ENCODE measurements around the gene LUC7L2. TPM values are rescaled to one million over a fixed set of nuclear protein-coding genes. Genes with fewer than 3 reads are reported as not detected.
A peak's percentile ranks its signal among the peaks of the same experiment; 100 is the strongest.
"Not testable (repeated sequence)": the region's sequence is repeated elsewhere in the genome, so short reads cannot be mapped to it uniquely, and the experiment has no call there.

The LUC7L2 gene, protein sequence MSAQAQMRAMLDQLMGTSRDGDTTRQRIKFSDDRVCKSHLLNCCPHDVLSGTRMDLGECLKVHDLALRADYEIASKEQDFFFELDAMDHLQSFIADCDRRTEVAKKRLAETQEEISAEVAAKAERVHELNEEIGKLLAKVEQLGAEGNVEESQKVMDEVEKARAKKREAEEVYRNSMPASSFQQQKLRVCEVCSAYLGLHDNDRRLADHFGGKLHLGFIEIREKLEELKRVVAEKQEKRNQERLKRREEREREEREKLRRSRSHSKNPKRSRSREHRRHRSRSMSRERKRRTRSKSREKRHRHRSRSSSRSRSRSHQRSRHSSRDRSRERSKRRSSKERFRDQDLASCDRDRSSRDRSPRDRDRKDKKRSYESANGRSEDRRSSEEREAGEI
- total RNA-seq (2014; rRNA removed; shearing (Covaris generic)) = 46.9 and 64.2 TPM in 2 replicates

DNA sequence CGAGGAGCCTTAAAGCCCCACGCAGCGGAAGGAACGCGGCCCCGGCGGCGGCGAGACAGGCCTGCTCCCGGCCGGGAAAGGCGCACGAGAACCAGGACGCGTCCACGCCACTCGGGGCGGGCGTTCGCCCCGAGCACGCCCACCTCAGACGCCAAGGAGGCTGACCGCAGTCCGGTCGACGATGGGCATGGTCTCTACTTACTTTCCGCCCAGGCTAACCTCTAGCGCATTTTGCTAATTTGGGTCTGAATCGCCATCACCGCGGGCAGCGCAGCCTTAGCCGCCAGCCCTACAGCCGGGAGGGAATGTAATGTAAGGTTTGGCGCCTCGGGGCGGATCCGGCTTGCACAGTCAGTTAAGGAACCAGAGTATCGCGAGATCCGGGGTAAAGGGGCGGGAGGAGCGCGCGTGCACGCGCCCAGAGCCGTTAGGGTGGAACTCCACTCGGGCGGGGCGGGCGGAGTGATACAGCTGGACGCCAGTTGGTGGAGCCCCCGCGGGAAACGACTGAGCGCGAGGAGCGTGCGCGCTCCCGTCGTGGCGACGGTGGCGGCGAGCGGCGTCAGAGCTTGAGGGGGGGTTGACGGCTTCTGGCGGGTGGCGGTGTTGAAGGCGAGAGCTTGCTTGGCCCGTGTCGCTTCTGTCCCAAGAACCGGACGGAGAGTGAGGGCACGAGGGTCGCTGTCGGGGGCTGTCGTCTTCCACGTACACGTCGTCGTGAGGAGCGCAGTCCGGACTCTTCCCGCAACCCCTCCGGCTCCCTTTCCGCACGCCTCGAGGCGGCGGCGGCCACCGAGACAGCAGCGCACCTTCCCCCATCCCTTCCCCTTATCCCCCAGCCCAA, at the start of gene LUC7L2:
Gene LUC7L2 (plus strand): TSS at position 529 of the 844 bp plus-strand sequence. CDS start 368 bp downstream, outside the sequence.
- DNase-seq (ENCODE audit: low read depth) = peak; percentile 99

GRCh38 chr7:139317939-139318505, 41.7 kb upstream of the LUC7L2 start:
- DNase-seq (ENCODE audit: low read depth) = no peak

- peak; percentile 31 for DNase-seq (ENCODE audit: low read depth)
Measured at GRCh38 chr7:139321071-139321745, 38.5 kb upstream of the LUC7L2 start.

- DNase-seq (ENCODE audit: low read depth) = not testable (repeated sequence)
Measured at GRCh38 chr7:139324709-139325108, 35.0 kb upstream of the LUC7L2 start.

DNA sequence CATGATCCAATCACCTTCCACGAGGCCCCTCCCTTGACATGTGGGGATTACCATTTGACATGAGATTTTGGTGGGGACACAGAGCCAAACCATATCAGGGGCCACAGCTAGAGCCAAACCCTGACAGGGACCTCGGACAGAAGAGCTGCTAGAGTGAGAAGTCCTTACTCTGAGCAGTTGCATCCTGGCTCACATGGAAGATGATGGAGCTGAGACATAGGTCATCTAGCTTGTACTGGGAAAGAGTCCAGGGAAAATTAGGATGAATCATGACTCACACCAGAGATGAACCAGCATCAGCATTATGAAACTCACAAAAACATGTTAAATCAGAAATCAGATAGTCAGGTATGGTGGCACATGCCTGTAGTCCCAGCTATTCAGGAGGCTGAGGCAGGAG, 31.3 kb upstream of the LUC7L2 start:
- DNase-seq (ENCODE audit: low read depth) = peak; percentile 80

DNA sequence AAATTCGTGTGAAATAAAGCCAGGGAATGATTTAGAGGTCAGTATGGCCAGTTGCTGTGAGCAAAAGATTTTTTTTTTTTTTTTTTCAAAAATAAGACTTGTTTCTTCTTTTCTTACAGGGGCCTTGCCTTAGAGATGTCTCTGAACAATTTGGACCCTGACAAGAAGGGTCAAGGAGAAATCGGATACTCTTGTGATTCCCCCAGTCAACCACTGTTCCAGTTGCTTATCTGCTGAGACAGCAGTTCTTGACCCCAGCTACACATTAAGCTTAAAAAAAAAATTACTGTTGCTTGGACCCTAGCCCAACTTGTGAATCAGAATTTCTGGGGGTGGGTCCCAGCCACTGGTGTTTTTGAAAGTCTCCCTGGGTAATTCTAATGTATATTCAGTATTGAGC, 30.6 kb upstream of the LUC7L2 start:
- DNase-seq (ENCODE audit: low read depth) = no peak

- no peak for DNase-seq (ENCODE audit: low read depth)
Measured at GRCh38 chr7:139330333-139331030, 29.2 kb upstream of the LUC7L2 start.

- DNase-seq (ENCODE audit: low read depth) = no peak
Measured at GRCh38 chr7:139332697-139333359, 26.9 kb upstream of the LUC7L2 start.

DNA sequence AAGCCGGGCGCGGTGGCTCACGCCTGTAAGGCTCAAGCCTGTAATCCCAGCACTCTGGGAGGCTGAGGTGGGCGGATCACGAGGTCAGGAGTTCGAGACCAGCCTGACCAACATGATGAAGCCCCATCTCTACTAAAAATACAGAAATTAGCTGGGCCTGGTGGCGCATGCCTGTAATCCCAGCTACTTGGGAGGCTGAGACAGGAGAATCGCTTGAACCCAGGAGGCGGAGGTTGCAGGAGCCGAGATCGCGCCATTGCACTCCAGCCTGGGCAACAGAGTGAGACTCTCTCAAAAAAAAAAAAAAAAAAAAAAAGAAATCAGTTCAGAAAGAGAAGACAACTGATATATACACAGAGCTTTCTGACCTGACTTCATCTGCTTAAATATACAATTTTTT, 26.3 kb upstream of the LUC7L2 start:
- not testable (repeated sequence) for DNase-seq (ENCODE audit: low read depth)

DNA sequence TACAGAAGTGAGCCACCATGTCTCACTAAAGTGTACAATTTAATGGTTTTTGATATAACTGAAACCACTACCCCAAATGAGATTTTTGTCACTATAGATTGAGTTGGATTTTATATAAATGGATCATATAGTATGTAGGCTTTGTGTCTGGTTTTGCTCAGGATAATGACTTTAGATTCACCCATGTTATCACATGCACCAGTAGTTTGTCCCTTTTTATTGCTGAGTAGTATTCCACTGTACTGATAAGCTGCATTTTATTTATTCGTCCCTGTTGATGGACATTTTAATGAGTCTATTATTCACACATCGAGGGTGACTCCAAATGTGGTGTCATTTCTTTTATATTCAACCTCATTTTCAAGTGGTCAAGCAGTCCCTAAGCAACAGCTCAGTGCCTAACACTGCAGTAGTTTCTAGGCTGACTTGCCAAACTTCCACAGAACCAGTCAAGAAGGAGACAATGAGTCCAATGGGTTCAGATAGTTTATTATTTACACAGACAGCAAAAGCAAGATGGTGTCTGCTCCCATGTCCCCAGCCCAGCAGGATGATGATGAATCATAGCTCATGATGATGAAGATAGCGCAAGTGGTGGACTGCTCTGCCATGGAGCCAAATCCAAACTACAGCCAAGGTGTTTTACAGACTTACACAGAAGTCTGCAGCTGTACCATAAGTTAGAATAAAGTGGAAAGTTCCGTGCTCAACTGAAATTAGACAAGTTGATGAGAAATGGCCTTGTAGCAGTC, 25.1 kb upstream of the LUC7L2 start:
- DNase-seq (ENCODE audit: low read depth) = no peak

- DNase-seq (ENCODE audit: low read depth) = no peak
Measured at GRCh38 chr7:139339025-139339424, 20.7 kb upstream of the LUC7L2 start.

GRCh38 chr7:139339698-139340036, 20.0 kb upstream of the LUC7L2 start:
- DNase-seq (ENCODE audit: low read depth) = no peak

DNA sequence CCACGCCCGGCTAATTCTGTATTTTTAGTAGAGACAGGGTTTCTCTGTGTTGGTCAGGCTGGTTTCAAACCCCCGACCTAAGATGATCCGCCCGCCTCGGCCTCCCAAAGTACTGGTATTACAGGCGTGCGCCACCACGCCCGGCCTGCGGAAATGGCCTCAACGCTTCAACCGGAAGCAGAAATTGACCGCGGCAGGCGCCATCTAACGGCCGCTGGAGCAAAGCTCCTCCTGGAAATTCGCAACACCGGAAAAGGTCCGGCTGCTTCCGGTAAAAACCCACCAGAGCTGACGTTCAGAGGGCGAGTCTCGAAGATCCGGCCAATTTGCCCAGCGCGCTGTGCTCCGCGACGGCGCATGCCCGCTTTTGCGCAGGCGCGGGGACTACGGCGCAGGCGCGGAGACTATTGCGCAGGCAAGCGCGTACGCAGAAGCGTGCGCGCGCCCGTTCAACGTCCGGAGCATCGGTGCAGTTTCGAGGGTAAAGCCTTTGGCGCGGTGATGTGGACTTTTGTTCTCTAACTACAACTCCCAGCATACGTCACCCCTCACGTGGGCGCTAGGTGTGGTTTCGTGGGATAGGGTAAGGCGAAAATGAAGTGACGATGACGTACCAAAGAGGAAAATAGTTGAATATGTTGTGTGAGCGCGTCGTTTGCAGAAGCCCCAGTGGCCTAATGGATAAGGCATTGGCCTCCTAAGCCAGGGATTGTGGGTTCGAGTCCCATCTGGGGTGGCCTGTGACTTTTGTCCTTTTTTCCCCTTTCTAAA, 19.5 kb upstream of the LUC7L2 start:
- DNase-seq (ENCODE audit: low read depth) = peak; percentile 100

DNA sequence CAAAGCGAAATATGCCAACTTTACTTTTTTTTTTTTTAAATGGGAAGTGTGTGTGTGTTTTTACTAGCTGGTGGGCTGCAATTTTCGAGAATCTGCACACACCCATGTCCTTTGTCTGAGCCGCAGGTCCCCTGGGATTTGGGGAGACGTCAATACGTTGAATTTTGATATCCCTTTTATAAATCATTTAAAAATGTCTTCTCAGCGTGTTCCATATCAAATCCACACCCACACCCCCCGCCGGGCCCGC, 19.0 kb upstream of the LUC7L2 start:
- no peak for DNase-seq (ENCODE audit: low read depth)

DNA sequence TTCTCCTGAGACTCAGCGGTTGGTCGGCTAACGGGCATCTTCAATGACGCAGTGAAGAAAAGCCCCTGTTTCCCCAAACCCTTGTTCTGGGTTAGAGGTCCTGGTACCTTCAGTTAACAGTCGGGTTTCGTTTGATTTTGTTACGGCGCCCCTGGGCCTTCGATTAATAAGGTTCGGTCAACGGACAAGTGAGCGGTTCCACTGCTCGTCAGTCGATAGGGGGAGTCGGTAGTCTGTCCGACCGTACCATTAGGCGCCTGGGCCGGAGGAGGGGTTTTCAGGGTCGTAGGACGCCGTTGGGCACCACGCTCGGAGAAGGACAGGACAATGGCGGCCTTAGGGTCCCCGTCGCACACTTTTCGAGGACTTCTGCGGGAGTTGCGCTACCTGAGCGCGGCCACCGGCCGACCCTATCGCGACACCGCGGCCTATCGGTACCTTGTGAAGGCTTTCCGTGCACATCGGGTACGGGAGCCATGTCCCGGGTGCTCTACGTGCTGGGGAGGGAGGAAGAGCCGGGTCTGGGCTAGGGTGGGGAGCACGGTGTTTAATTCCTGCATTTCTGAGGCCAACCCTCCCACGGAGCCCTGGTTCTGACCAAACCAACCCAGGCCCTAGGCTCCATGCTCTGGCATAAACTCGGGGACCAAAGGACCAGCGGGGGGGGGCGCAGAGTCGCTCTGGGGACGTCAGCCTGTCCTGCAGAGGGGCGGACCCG, 18.5 kb upstream of the LUC7L2 start, which contains the start of gene FMC1:
Gene FMC1 (plus strand): TSS at position 280 of the 718 bp plus-strand sequence. CDS start 48 bp downstream, at position 328.
- peak; percentile 91 for DNase-seq (ENCODE audit: low read depth)

DNA sequence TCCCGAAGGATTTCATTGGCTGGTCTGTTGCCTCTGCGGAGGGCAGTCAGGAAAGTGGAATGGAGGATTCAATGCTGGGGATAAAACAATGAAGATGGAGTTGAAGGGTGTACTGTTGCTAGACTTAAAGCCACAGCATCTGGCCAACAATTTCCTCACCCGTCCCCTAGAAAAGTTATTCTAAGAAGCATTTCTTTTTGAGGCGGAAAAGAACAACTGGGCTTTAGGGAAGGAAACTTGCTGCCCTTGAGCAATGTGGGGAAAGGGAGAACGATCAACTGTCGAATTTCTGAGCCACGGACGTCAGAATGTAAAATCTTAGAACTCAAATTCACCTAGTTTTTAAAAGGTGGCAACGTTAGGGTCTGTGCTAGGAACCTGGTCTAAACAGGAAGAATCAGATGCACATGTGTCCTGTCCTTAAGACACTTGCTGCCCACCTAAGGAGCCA, 17.9 kb upstream of the LUC7L2 start:
- DNase-seq (ENCODE audit: low read depth) = no peak

DNA sequence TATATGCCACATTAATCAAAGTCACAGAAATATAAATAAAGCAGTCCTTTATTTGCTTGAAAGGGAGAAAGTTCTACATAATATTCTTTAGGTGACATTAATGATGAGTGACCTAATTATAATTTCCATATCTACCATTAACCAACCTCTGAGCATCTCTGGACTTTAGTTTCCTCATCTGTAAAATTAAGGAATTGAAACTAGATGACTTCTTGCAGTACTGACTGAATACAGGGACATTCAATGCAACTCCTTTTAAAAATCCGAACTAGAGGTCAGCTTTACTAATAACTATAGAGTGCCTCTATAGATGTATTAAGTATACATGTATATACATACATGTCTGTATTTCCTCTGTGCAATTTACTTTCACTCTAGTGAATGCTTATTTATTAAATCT, 14.7 kb upstream of the LUC7L2 start:
- DNase-seq (ENCODE audit: low read depth) = no peak

DNA sequence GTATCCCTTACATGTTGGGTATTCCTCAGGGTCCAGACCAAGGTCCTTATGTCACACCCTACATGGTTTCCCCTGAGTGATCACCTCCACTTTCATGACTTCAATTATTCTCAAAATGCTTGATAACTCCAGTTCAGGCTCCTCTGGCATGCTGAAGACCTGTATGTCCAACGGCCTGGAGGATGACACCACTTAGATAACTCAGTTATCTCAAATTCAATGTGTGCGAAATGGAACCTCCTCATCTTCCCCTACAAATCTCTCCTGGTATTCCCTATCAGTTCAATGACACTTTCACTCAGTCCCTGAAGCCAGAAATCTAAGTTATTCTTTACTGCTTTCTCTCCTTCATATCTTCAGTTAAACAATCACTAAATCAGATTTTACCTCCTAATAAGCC, 8.7 kb upstream of the LUC7L2 start:
- DNase-seq (ENCODE audit: low read depth) = no peak

DNA sequence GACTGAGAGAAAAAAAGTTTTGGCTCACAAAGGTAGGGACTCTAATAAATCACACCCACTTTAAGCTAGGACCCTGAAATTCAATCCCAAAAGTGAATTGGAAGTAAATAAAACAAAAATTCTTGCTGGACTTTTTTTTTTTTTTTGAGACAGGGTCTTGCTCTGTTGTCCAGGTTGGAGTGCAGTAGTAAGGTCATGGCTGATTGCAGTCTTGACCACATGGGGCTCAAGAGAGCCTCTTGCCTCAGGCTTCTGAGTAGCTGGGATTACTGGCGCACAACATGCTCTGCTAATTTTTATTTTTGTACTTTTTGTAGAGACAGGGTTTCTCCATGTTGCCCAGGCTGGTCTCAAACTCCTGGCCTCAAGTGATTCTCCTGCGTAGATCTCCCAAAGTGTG, 5.0 kb upstream of the LUC7L2 start:
- DNase-seq (ENCODE audit: low read depth) = no peak
